Caco-2 (cell line): ENCODE data around the gene CDK18. TPM values are rescaled to one million over a fixed set of nuclear protein-coding genes. Genes with fewer than 3 reads are reported as not detected.

Source experiments
- BruUV-seq: library from RNA; stranded (reverse); fragments of 400-500 nt; replicated peaks from 2 replicates; lab custom pipeline; 2021; lab: Mats Ljungman, UMichigan
- CTCF ChIA-PET: fragments of 300-600 bp; sonication (Branson Sonifier 250); formaldehyde crosslinking; loops from one replicate; lab custom pipeline; 2022; ENCODE audit warnings: antibody characterized with exemption; lab: Charles Lee
- POLR2A ChIA-PET: fragments of 300-600 bp; sonication (Branson Sonifier 250); formaldehyde crosslinking; loops from one replicate; lab custom pipeline; 2022; ENCODE audit warnings: antibody characterized with exemption; lab: Charles Lee
- DNase-seq, 2 experiments: peaks; one replicate each; pipeline versions ENCODE4 v3.0.0 to v3.0.0-alpha.2; 2020 to 2022
- H3K27me3 ChIP-seq: replicated peaks from 2 replicates; pipeline ENCODE4 v1.6.0; 2011; ENCODE audit warnings: low read length; ENCODE audit not compliant: control insufficient read depth, insufficient read depth
- H3K36me3 ChIP-seq: 2 replicates; pipeline ENCODE4 v1.5.1; 2011; ENCODE audit warnings: low read length; ENCODE audit not compliant: control insufficient read depth, insufficient read depth
- H3K4me1 ChIP-seq: fragments of 250-450 bp; sonication (Bioruptor Pico); 2 replicates; pipeline ENCODE4 v1.5.1; 2020; ENCODE audit warnings: mild to moderate bottlenecking
- H3K4me3 ChIP-seq: 2 replicates; pipeline ENCODE4 v1.5.1; 2011; ENCODE audit warnings: low read depth, mild to moderate bottlenecking, control low read depth, low read length
- H3K9me3 ChIP-seq: fragments of 250-450 bp; sonication (Bioruptor Pico); 2 replicates; pipeline ENCODE4 v1.5.1; 2020; ENCODE audit warnings: mild to moderate bottlenecking, moderate library complexity
- H3K27ac Mint-ChIP-seq: one replicate; pipeline ENCODE4 v1.8.0; 2022; ENCODE audit warnings: mixed read lengths; ENCODE audit not compliant: unreplicated experiment
- H3K27me3 Mint-ChIP-seq: one replicate; pipeline ENCODE4 v1.8.0; 2022; ENCODE audit warnings: mixed read lengths; ENCODE audit not compliant: insufficient read depth, unreplicated experiment
- H3K36me3 Mint-ChIP-seq: one replicate; pipeline ENCODE4 v1.8.0; 2022; ENCODE audit warnings: mild to moderate bottlenecking, mixed read lengths; ENCODE audit not compliant: insufficient read depth, unreplicated experiment
- H3K4me1 Mint-ChIP-seq: one replicate; pipeline ENCODE4 v1.8.0; 2022; ENCODE audit warnings: low read depth, mixed read lengths; ENCODE audit not compliant: unreplicated experiment
- H3K4me3 Mint-ChIP-seq: one replicate; pipeline ENCODE4 v1.8.0; 2022; ENCODE audit warnings: mild to moderate bottlenecking, moderate library complexity, mixed read lengths; ENCODE audit not compliant: unreplicated experiment
- H3K9me3 Mint-ChIP-seq: one replicate; pipeline ENCODE4 v1.8.0; 2022; ENCODE audit warnings: mixed read lengths; ENCODE audit not compliant: unreplicated experiment
- CTCF ChIP-seq, 2 experiments: fragments of 200-600 bp in 1 of 2; IDR thresholded peaks; 1 replicate in 1 of 2; 2 replicates in 1 of 2; pipeline versions ENCODE4 v1.5.1 to v1.8.0; 2011 to 2022; ENCODE audit warnings: antibody characterized with exemption in 1 of 2, control low read depth in 1 of 2, inconsistent platforms in 1 of 2, low read depth in 1 of 2, low read length in 1 of 2, mild to moderate bottlenecking in 1 of 2, moderate library complexity in 1 of 2; ENCODE audit not compliant: insufficient read depth in 1 of 2, severe bottlenecking in 1 of 2, unreplicated experiment in 1 of 2
- intact Hi-C: fragments of 100-400 bp; cut with micrococcal nuclease; formaldehyde crosslinking; loops from one replicate; pipeline ENCODE4 v1.10.0; 2022; ENCODE audit not compliant: unreplicated experiment
- total RNA-seq: library from RNA; stranded (reverse); gene quantifications from 2 replicates; pipeline ENCODE4 v1.2.3, GENCODE V29; 2022

Gene CDK18
- total RNA-seq, 1 experiment from 2014 or later: 17.0 TPM

- H3K9me3 Mint-ChIP-seq: no peaks in the 10 kb centered on the region
- Histone ChIP-seq H3K4me3 (no peak overlapping the region), H3K9me3 (no peaks in the 10 kb centered on the region), H3K4me1 (peaks cover 8% of the 10 kb centered on the region), H3K36me3 (no peaks in the 10 kb centered on the region), H3K27me3 (peaks cover 14% of the 10 kb centered on the region)
- no peak overlapping the region for H3K27ac Mint-ChIP-seq
- H3K36me3 Mint-ChIP-seq: no peaks in the 10 kb centered on the region
- POLR2A ChIA-PET: interaction anchor here (0.5 kb wide), 1 partner anchor 32 kb away, joined by 7 read pairs; no protein-coding TSS in a partner anchor
- no TSS peak for BruUV-seq
- H3K27me3 Mint-ChIP-seq: peaks cover 28% of the 10 kb centered on the region
- no peak for DNase-seq
- no peak for TF ChIP-seq CTCF (IDR thresholded peaks at IDR 0.05; ENCODE audit: insufficient read depth in 1 of 2, low read depth in 1 of 2, low read length in 1 of 2, severe bottlenecking in 1 of 2, unreplicated experiment in 1 of 2)
- CTCF ChIA-PET: no interaction called here
- H3K4me3 Mint-ChIP-seq: peak overlapping the region; percentile 14
- H3K4me1 Mint-ChIP-seq: peaks cover 10% of the 10 kb centered on the region
- intact Hi-C loops: no loop called here
These were observed 65.7 kb downstream of the CDK18 start for GRCh38 chr1:205570173-205570501.

DNA sequence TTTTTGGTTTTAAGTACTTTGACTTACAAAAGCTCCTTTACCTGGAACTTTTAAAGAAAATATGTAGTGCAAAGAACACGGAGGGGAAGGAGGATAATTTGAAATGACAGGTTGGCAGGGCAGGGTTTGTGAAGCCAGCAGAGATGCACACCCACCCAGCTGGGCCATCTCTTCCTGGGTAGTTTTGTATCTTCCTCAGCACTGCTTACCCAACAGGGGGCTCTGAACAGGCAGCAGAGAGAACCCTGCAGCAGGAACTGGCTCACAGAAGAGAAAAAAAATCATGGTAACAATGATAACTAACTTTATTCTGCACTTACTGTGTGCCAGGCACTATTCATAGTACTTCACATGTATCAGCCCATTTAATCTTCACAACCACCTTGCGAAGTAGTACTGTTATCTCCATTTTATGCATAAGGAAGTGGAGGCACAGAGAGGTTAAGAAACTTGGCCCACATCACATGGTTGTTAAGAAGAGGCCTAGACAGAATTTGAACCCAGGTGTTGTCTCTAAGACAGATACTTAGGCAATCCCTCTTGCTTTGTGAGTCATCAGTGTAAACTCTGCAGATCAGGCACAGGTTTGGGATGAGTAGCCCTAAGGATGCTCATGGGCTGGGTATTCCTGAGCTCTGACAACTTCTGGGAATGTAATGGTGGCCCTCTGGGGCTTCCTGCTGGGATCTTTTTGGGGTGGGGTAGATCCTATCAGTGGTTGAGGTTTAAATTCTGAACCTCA, 66.5 kb downstream of the CDK18 start:
- Histone ChIP-seq H3K27me3 (peaks cover 14% of the 10 kb centered on the region), H3K4me3 (no peak overlapping the region), H3K9me3 (no peaks in the 10 kb centered on the region), H3K4me1 (peaks cover 1% of the 10 kb centered on the region; the same call in 1 of the 2 replicates), H3K36me3 (no peaks in the 10 kb centered on the region)
- intact Hi-C loops: no loop called here
- H3K36me3 Mint-ChIP-seq: no peaks in the 10 kb centered on the region
- H3K9me3 Mint-ChIP-seq: no peaks in the 10 kb centered on the region
- no peak for DNase-seq
- ChIA-PET POLR2A (no interaction called here), CTCF (interaction anchor here (0.6 to 1.3 kb wide), 2 partner anchors 87 to 425 kb away, joined by 3 read pairs; no protein-coding TSS in a partner anchor)
- no peak overlapping the region for H3K27ac Mint-ChIP-seq
- H3K4me3 Mint-ChIP-seq: no peak overlapping the region
- no peak for TF ChIP-seq CTCF (IDR thresholded peaks at IDR 0.05; ENCODE audit: insufficient read depth in 1 of 2, low read depth in 1 of 2, low read length in 1 of 2, severe bottlenecking in 1 of 2, unreplicated experiment in 1 of 2)
- peaks cover 27% of the 10 kb centered on the region for H3K27me3 Mint-ChIP-seq
- H3K4me1 Mint-ChIP-seq: peaks cover 3% of the 10 kb centered on the region
- BruUV-seq: no TSS peak

GRCh38 chr1:205571747-205572146, 67.3 kb downstream of the CDK18 start:
- H3K36me3 Mint-ChIP-seq: no peaks in the 10 kb centered on the region
- H3K9me3 Mint-ChIP-seq: no peaks in the 10 kb centered on the region
- H3K4me3 Mint-ChIP-seq: no peak overlapping the region
- intact Hi-C loops: no loop called here
- DNase-seq: no peak
- H3K27me3 Mint-ChIP-seq: peaks cover 26% of the 10 kb centered on the region
- H3K4me1 Mint-ChIP-seq: no peaks in the 10 kb centered on the region
- CTCF ChIA-PET: interaction anchor here (0.6 to 1.3 kb wide), 3 partner anchors 86 to 426 kb away, joined by 3 to 4 read pairs (median 3); no protein-coding TSS in a partner anchor
- H3K4me1 ChIP-seq: no peaks in the 10 kb centered on the region
- H3K27me3 ChIP-seq: peaks cover 14% of the 10 kb centered on the region
- POLR2A ChIA-PET: interaction anchor here (0.6 kb wide), 1 partner anchor 1006 kb away, joined by 4 read pairs; no protein-coding TSS in a partner anchor
- no peak overlapping the region for H3K4me3 ChIP-seq
- no TSS peak for BruUV-seq
- H3K36me3 ChIP-seq: no peaks in the 10 kb centered on the region
- H3K9me3 ChIP-seq: no peaks in the 10 kb centered on the region
- no peak overlapping the region for H3K27ac Mint-ChIP-seq
- TF ChIP-seq CTCF (IDR thresholded peaks at IDR 0.05; ENCODE audit: insufficient read depth in 1 of 2, low read depth in 1 of 2, low read length in 1 of 2, severe bottlenecking in 1 of 2, unreplicated experiment in 1 of 2): no peak
